ENCODE data around the gene ILRUN. TPM values are rescaled to one million over a fixed set of nuclear protein-coding genes. Genes with fewer than 3 reads are reported as not detected.
A peak's percentile ranks its signal among the peaks of the same experiment; 100 is the strongest.

Gene ILRUN
- total and polyA plus RNA-seq, 9 of the 15 experiments (the other 6 are each of a cell fraction or from before 2014, with no cell fraction given) = 24.9 to 78.9 (median 53.4) TPM

- TF ChIP-seq SMAD1 (IDR thresholded peaks at IDR 0.05; ENCODE audit: low read depth, low read length, partially characterized antibody) (no peak), RAD51 (IDR thresholded peaks at IDR 0.05; ENCODE audit: borderline replicate concordance, low read depth) (no peak), CBX5 (IDR thresholded peaks at IDR 0.05; ENCODE audit: borderline replicate concordance, low read depth) (no peak), POLR2AphosphoS5 (IDR thresholded peaks at IDR 0.05; ENCODE audit: control insufficient read depth, insufficient read depth, low read depth, low read length) (0 out of 2 replicates have a peak, but pooled peaks have one; percentile 48), PRPF4 (IDR thresholded peaks at IDR 0.05; ENCODE audit: insufficient read depth, low read depth, low read length, poor library complexity, severe bottlenecking) (no peak), ZNF57 (CRISPR knock-in tag; IDR thresholded peaks at IDR 0.05) (no peak), ZNF445 (CRISPR knock-in tag; IDR thresholded peaks at IDR 0.05; ENCODE audit: low read depth) (no peak), ZNF174 (CRISPR knock-in tag; IDR thresholded peaks at IDR 0.05) (no peak), FOXJ2 (tag; IDR thresholded peaks at IDR 0.05) (0 out of 2 replicates have a peak, but pooled peaks have one; percentile 22), ZBTB43 (CRISPR knock-in tag; IDR thresholded peaks at IDR 0.05) (no peak), EP400 (IDR thresholded peaks at IDR 0.05) (peak; percentile 16; the same call in 1 of the 2 replicates), CCAR2 (IDR thresholded peaks at IDR 0.05; ENCODE audit: low read depth, low read length) (no peak)
- TF ChIP-seq, protein P1, sequence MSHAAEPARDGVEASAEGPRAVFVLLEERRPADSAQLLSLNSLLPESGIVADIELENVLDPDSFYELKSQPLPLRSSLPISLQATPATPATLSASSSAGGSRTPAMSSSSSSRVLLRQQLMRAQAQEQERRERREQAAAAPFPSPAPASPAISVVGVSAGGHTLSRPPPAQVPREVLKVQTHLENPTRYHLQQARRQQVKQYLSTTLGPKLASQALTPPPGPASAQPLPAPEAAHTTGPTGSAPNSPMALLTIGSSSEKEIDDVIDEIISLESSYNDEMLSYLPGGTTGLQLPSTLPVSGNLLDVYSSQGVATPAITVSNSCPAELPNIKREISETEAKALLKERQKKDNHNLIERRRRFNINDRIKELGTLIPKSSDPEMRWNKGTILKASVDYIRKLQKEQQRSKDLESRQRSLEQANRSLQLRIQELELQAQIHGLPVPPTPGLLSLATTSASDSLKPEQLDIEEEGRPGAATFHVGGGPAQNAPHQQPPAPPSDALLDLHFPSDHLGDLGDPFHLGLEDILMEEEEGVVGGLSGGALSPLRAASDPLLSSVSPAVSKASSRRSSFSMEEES (CRISPR knock-in tag; IDR thresholded peaks at IDR 0.05) = no peak
- TF ChIP-seq, protein P2, sequence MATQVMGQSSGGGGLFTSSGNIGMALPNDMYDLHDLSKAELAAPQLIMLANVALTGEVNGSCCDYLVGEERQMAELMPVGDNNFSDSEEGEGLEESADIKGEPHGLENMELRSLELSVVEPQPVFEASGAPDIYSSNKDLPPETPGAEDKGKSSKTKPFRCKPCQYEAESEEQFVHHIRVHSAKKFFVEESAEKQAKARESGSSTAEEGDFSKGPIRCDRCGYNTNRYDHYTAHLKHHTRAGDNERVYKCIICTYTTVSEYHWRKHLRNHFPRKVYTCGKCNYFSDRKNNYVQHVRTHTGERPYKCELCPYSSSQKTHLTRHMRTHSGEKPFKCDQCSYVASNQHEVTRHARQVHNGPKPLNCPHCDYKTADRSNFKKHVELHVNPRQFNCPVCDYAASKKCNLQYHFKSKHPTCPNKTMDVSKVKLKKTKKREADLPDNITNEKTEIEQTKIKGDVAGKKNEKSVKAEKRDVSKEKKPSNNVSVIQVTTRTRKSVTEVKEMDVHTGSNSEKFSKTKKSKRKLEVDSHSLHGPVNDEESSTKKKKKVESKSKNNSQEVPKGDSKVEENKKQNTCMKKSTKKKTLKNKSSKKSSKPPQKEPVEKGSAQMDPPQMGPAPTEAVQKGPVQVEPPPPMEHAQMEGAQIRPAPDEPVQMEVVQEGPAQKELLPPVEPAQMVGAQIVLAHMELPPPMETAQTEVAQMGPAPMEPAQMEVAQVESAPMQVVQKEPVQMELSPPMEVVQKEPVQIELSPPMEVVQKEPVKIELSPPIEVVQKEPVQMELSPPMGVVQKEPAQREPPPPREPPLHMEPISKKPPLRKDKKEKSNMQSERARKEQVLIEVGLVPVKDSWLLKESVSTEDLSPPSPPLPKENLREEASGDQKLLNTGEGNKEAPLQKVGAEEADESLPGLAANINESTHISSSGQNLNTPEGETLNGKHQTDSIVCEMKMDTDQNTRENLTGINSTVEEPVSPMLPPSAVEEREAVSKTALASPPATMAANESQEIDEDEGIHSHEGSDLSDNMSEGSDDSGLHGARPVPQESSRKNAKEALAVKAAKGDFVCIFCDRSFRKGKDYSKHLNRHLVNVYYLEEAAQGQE (IDR thresholded peaks at IDR 0.05; ENCODE audit: borderline replicate concordance) = no peak
- TF ChIP-seq, protein P2 (CRISPR knock-in tag; IDR thresholded peaks at IDR 0.05; ENCODE audit: low read depth) = no peak
Measured at GRCh38 chr6:34697904-34698559, 1.5 kb upstream of the ILRUN start (continued).

Measured in K562 (cell line).